ENCODE results near the gene RACK1. TPM values are rescaled to one million over a fixed set of nuclear protein-coding genes. Genes with fewer than 3 reads are reported as not detected.

RACK1 gene
- total and polyA plus RNA-seq, 4 donors, result 310 to 2,255 (median 940) TPM

DNA sequence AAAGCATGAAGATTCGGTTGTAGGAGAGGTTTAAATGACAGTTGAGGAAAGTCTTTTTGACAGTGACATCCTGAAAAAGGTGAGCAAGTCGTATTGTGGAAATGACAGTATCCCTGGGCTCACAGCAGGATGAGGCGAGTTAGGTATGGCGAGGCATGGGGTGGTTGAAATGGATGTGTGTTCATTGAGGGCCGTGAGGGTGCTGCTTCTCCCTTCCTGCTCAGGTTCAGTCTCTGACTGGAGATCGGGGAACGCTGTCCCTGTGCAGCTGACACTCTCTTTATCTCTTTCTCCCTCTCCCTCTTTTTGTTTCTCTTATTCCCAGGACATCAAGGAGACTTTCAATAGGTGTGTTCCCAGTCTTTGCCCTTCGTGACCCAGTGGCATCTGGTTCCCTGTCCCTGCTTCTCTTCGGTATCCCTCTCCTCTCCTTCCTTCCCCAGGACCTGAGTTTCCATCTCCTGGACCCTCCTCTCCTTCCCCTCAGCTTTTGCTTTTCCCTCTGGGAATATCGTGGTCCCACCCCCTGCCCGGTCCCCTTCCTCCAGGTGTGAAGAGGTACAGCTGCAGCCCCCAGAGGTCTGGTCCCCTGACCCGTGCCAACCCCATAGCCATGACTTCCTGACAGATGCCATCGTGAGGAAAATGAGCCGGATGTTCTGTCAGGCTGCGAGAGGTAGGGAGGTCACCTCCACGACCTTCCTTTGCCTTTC, 10.5 kb downstream of the RACK1 start:
- peaks cover 24 to 71% (median 48%) of the 10 kb centered on the region in 4 donors for H3K36me3 ChIP-seq (ENCODE audit: control insufficient read depth in 4 of 4, insufficient read depth in 3 of 4, low read depth in 1 of 4, low read length in 3 of 4)

More for the DNA sequence above, 10.5 kb downstream of the RACK1 start:
- Histone ChIP-seq H3K9me3 (ENCODE audit: control insufficient read depth in 4 of 4, low read length in 3 of 4) (no peaks in the 10 kb centered on the region), H3K27me3 (ENCODE audit: control insufficient read depth in 4 of 4, insufficient read depth in 4 of 4, low read length in 3 of 4) (no peaks in the 10 kb centered on the region), H3K4me3 (ENCODE audit: low read depth in 1 of 3, low read length in 3 of 3) (no peak overlapping the region), H3K9ac (ENCODE audit: low read depth in 1 of 2, low read length in 2 of 2) (no peak overlapping the region), H3K4me1 (ENCODE audit: control insufficient read depth in 4 of 4, insufficient read depth in 4 of 4, low read length in 3 of 4) (no peaks in the 10 kb centered on the region), H3K27ac (ENCODE audit: low read depth in 1 of 2, low read length in 2 of 2) (no peak overlapping the region)
- 82% methylated on average over 16 of the region's 16 CpGs for WGBS
- no peak for DNase-seq (ENCODE audit: low spot score)
- TF ChIP-seq, protein P1, sequence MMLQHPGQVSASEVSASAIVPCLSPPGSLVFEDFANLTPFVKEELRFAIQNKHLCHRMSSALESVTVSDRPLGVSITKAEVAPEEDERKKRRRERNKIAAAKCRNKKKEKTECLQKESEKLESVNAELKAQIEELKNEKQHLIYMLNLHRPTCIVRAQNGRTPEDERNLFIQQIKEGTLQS (IDR thresholded peaks at IDR 0.05), result no peak
- TF ChIP-seq JUND (IDR thresholded peaks at IDR 0.05) (no peak), TAF1 (conservative IDR thresholded peaks at IDR 0.05) (no peak), ZBTB33 (IDR thresholded peaks at IDR 0.05) (no peak), HNF4G (IDR thresholded peaks at IDR 0.05) (no peak), GABPA (IDR thresholded peaks at IDR 0.05 in 1 of 2, conservative IDR thresholded peaks at IDR 0.05 in 1 of 2) (no peak), RXRA (IDR thresholded peaks at IDR 0.05) (no peak), FOXA1 (IDR thresholded peaks at IDR 0.05) (no peak), SP1 (IDR thresholded peaks at IDR 0.05) (no peak), EGR1 (IDR thresholded peaks at IDR 0.05; ENCODE audit: low read depth in 2 of 2) (no peak), HNF4A (conservative IDR thresholded peaks at IDR 0.05) (no peak), FOXA2 (IDR thresholded peaks at IDR 0.05) (no peak), NR2F2 (IDR thresholded peaks at IDR 0.05) (no peak), YY1 (IDR thresholded peaks at IDR 0.05) (no peak), RAD21 (IDR thresholded peaks at IDR 0.05) (no peak)
- TF ChIP-seq, protein P2, sequence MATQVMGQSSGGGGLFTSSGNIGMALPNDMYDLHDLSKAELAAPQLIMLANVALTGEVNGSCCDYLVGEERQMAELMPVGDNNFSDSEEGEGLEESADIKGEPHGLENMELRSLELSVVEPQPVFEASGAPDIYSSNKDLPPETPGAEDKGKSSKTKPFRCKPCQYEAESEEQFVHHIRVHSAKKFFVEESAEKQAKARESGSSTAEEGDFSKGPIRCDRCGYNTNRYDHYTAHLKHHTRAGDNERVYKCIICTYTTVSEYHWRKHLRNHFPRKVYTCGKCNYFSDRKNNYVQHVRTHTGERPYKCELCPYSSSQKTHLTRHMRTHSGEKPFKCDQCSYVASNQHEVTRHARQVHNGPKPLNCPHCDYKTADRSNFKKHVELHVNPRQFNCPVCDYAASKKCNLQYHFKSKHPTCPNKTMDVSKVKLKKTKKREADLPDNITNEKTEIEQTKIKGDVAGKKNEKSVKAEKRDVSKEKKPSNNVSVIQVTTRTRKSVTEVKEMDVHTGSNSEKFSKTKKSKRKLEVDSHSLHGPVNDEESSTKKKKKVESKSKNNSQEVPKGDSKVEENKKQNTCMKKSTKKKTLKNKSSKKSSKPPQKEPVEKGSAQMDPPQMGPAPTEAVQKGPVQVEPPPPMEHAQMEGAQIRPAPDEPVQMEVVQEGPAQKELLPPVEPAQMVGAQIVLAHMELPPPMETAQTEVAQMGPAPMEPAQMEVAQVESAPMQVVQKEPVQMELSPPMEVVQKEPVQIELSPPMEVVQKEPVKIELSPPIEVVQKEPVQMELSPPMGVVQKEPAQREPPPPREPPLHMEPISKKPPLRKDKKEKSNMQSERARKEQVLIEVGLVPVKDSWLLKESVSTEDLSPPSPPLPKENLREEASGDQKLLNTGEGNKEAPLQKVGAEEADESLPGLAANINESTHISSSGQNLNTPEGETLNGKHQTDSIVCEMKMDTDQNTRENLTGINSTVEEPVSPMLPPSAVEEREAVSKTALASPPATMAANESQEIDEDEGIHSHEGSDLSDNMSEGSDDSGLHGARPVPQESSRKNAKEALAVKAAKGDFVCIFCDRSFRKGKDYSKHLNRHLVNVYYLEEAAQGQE (IDR thresholded peaks at IDR 0.05), result no peak
- TF ChIP-seq, protein P3, sequence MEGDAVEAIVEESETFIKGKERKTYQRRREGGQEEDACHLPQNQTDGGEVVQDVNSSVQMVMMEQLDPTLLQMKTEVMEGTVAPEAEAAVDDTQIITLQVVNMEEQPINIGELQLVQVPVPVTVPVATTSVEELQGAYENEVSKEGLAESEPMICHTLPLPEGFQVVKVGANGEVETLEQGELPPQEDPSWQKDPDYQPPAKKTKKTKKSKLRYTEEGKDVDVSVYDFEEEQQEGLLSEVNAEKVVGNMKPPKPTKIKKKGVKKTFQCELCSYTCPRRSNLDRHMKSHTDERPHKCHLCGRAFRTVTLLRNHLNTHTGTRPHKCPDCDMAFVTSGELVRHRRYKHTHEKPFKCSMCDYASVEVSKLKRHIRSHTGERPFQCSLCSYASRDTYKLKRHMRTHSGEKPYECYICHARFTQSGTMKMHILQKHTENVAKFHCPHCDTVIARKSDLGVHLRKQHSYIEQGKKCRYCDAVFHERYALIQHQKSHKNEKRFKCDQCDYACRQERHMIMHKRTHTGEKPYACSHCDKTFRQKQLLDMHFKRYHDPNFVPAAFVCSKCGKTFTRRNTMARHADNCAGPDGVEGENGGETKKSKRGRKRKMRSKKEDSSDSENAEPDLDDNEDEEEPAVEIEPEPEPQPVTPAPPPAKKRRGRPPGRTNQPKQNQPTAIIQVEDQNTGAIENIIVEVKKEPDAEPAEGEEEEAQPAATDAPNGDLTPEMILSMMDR (IDR thresholded peaks at IDR 0.05; ENCODE audit: low read depth, low read length, missing input control), result no peak
- TF ChIP-seq, protein P4, sequence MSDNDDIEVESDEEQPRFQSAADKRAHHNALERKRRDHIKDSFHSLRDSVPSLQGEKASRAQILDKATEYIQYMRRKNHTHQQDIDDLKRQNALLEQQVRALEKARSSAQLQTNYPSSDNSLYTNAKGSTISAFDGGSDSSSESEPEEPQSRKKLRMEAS (IDR thresholded peaks at IDR 0.05), result no peak

All from liver (tissue), 9 donors.